Cardiac muscle cell (in vitro differentiated cells and primary cell): ENCODE data around the gene BMP2K. TPM values are rescaled to one million over a fixed set of nuclear protein-coding genes. Genes with fewer than 3 reads are reported as not detected.
A peak's percentile ranks its signal among the peaks of the same experiment; 100 is the strongest.

Experiments used
- DNase-seq, 2 donors: peaks; one replicate each; pipeline versions ENCODE4 v3.0.0 to v3.0.0-alpha.2; 2010 to 2017; ENCODE audit warnings: low read depth in 1 of 2, low spot score in 1 of 2
- H3K27ac ChIP-seq: fragments of 200-600 bp; sonication (generic); 2 replicates; pipeline ENCODE4 v1.5.1; 2016
- H3K27me3 ChIP-seq: fragments of 200-600 bp; sonication (generic); 2 replicates; pipeline ENCODE4 v1.6.0; 2016; ENCODE audit warnings: control low read depth
- H3K36me3 ChIP-seq: fragments of 200-600 bp; sonication (generic); 2 replicates; pipeline ENCODE4 v1.5.1; 2016; ENCODE audit warnings: control low read depth
- H3K4me1 ChIP-seq: fragments of 200-600 bp; sonication (generic); 2 replicates; pipeline ENCODE4 v1.8.1; 2017; ENCODE audit warnings: low read depth, mild to moderate bottlenecking, mixed run types
- H3K4me3 ChIP-seq: fragments of 200-600 bp; sonication (generic); 2 replicates; pipeline ENCODE4 v1.5.1; 2016; ENCODE audit warnings: mild to moderate bottlenecking
- H3K9me3 ChIP-seq: fragments of 200-600 bp; sonication (generic); 2 replicates; pipeline ENCODE4 v1.5.1; 2017; ENCODE audit warnings: low read depth, mild to moderate bottlenecking, control low read depth
- CTCF ChIP-seq: IDR thresholded peaks from 2 replicates; pipeline ENCODE4 v1.5.1; 2012; ENCODE audit warnings: low read depth, mild to moderate bottlenecking, low read length
- polyA plus RNA-seq: library from polyadenylated mRNA; unstranded; fragments of >200 nt; fragmentation: Nextera tagmentation; extraction: Ambion mirVana; gene quantifications from 2 replicates; pipeline ENCODE4 v1.2.1, GENCODE V29; 2016
- total RNA-seq: library from RNA; depleted of rRNA; stranded (reverse); fragments of >200 nt; gene quantifications from 2 replicates; pipeline ENCODE4 v1.2.3, GENCODE V29; 2016

Gene BMP2K
- 7.3 and 14.6 TPM in 2 replicates for total RNA-seq
- polyA plus RNA-seq, result 5.4 and 9.4 TPM in 2 replicates

GRCh38 chr4:78776079-78776728 is at the start of gene BMP2K:
Gene BMP2K, plus strand, starts transcription at chr4:78776350. Its CDS starts 194 bp downstream, at chr4:78776544.
- no peaks in the 10 kb centered on the region for H3K36me3 ChIP-seq
- peak within 1 kb of the TSS; percentile 58 for H3K4me3 ChIP-seq
- peak; percentile 87 to 90 for DNase-seq
- H3K9me3 ChIP-seq, result no peaks in the 10 kb centered on the region
- peaks cover 35% of the 10 kb centered on the region for H3K4me1 ChIP-seq
- TF ChIP-seq CTCF, result no peak
- no peaks in the 10 kb centered on the region for H3K27me3 ChIP-seq
- peak within 1 kb of the TSS; percentile 98 for H3K27ac ChIP-seq

GRCh38 chr4:78726546-78726945 is 49.6 kb upstream of the BMP2K start:
- Histone ChIP-seq H3K27ac (no peak overlapping the region), H3K9me3 (no peaks in the 10 kb centered on the region), H3K4me1 (peaks cover 14% of the 10 kb centered on the region), H3K36me3 (no peaks in the 10 kb centered on the region), H3K4me3 (no peak overlapping the region), H3K27me3 (no peaks in the 10 kb centered on the region)
- no peak for DNase-seq
- no peak for TF ChIP-seq CTCF

DNA sequence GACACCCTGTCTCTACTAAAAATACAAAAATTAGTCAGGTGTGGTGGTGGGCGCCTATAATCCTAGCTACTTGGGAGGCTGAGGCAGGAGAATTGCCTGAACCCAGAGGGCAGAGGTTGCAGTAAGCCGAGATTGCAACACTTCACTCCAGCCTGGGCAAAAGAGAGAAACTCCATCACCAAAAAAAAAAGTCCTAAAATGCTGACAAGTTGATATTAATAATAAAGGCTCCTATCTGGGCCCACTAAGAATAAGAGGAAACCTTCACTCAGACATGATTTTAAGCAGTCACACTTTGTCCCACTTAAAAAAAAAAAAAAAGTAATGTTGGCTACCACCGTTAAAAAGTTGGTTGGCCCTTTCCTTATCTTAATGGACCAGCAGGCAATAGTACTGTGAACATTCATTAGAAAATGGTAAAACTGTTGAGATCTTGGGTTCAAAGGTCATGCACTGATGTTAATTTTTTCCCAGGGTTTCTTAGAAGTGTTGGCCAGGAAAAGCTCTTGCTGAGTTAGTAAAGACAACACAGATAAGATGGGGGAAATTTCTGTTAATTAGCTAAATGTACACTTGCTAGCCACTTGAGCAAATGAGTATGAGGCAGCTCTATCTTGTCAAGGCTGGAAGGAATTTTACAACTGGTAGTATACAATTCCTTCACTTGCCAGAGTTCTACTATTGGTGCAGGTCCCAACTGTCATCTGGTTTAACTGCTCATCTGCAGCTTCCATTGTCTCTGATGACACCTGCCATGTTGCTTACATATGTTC is 43.6 kb upstream of the BMP2K start:
- Histone ChIP-seq H3K27ac (no peak overlapping the region), H3K36me3 (no peaks in the 10 kb centered on the region), H3K27me3 (no peaks in the 10 kb centered on the region), H3K9me3 (no peaks in the 10 kb centered on the region), H3K4me1 (no peaks in the 10 kb centered on the region), H3K4me3 (no peak overlapping the region)
- DNase-seq, result no peak
- no peak for TF ChIP-seq CTCF

GRCh38 chr4:78734441-78735162 is 41.5 kb upstream of the BMP2K start:
- no peak for TF ChIP-seq CTCF
- no peak for DNase-seq
- Histone ChIP-seq H3K27ac (no peak overlapping the region), H3K4me3 (no peak overlapping the region), H3K9me3 (no peaks in the 10 kb centered on the region), H3K27me3 (no peaks in the 10 kb centered on the region), H3K4me1 (no peaks in the 10 kb centered on the region), H3K36me3 (no peaks in the 10 kb centered on the region)

DNA sequence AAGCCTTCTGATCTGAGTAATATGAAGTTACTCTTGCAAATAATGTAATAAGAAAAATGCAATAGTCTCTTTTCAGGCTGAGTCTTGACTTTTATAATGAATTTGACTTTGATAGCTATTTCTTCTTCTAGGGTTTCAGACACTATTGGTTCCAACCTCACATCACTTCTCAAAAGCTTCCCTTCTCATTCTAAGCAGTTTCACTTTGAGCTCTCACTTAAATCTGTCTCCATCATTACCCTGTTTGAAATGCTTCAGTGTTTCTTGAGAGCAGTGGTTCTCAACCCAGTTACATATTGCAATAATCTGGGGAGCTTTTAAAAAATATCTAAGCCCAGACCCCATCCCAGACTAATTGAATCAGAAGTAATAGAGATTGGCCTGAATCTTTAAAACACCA is 40.5 kb upstream of the BMP2K start:
- H3K4me3 ChIP-seq, result no peak overlapping the region
- DNase-seq, result no peak
- no peaks in the 10 kb centered on the region for H3K27me3 ChIP-seq
- no peaks in the 10 kb centered on the region for H3K9me3 ChIP-seq
- no peak for TF ChIP-seq CTCF
- H3K36me3 ChIP-seq, result no peaks in the 10 kb centered on the region
- no peak overlapping the region for H3K27ac ChIP-seq
- H3K4me1 ChIP-seq, result no peaks in the 10 kb centered on the region
